DND-41 (cell line): ENCODE data around the gene DCAF10.

Experiments used
- ATAC-seq: fragments of 200-7000 bp; cut with Tn5 transposase; 3 replicates; pipeline ENCODE4 v1.9.1; 2021; ENCODE audit warnings: low read depth; ENCODE audit not compliant: insufficient read depth
- DNase-seq: peaks from one replicate; pipeline ENCODE4 v3.0.0-alpha.2; 2020
- H2AFZ ChIP-seq: 2 replicates; pipeline ENCODE4 v1.6.0; 2012; ENCODE audit warnings: low read depth, low read length
- H3K27ac ChIP-seq: 2 replicates; pipeline ENCODE4 v1.5.1; 2012; ENCODE audit warnings: low read length, inconsistent platforms
- H3K27me3 ChIP-seq: fragments of 200-600 bp; sonication (generic); 2 replicates; pipeline ENCODE4 v1.6.0; 2012; ENCODE audit warnings: low read length, mild to moderate bottlenecking, inconsistent platforms; ENCODE audit not compliant: insufficient read depth, poor library complexity
- H3K36me3 ChIP-seq: 2 replicates; pipeline ENCODE4 v1.5.1; 2012; ENCODE audit warnings: low read length, inconsistent platforms; ENCODE audit not compliant: insufficient read depth
- H3K4me1 ChIP-seq: 2 replicates; pipeline ENCODE4 v1.5.1; 2012; ENCODE audit warnings: mild to moderate bottlenecking, low read length; ENCODE audit not compliant: insufficient read depth
- H3K4me2 ChIP-seq: 2 replicates; pipeline ENCODE4 v1.6.0; 2012; ENCODE audit warnings: mild to moderate bottlenecking, moderate library complexity, low read length, inconsistent platforms; ENCODE audit not compliant: insufficient read depth
- H3K4me3 ChIP-seq, 2 experiments: fragments of 200-600 bp in 1 of 2; shearing (Covaris generic) in 1 of 2; 2 replicates each; pipeline ENCODE4 v1.5.1; 2012 to 2016; ENCODE audit warnings: inconsistent platforms in 2 of 2, low read length in 2 of 2, mild to moderate bottlenecking in 2 of 2, low read depth in 1 of 2, moderate library complexity in 1 of 2
- H3K79me2 ChIP-seq: 2 replicates; pipeline ENCODE4 v1.6.0; 2012; ENCODE audit warnings: low read length, inconsistent platforms; ENCODE audit not compliant: insufficient read depth
- H3K9ac ChIP-seq: 2 replicates; pipeline ENCODE4 v1.6.0; 2012; ENCODE audit warnings: low read depth, mild to moderate bottlenecking, inconsistent platforms, low read length, moderate library complexity
- H3K9me3 ChIP-seq: 2 replicates; pipeline ENCODE4 v1.5.1; 2012; ENCODE audit warnings: low read length, moderate library complexity, mild to moderate bottlenecking, inconsistent platforms; ENCODE audit not compliant: insufficient read depth, severe bottlenecking
- H4K20me1 ChIP-seq: 2 replicates; pipeline ENCODE4 v1.6.0; 2012; ENCODE audit warnings: low read length; ENCODE audit not compliant: insufficient read depth
- EZH2 ChIP-seq: IDR thresholded peaks from 3 replicates; pipeline ENCODE4 v1.6.1; 2012; ENCODE audit warnings: borderline replicate concordance, low read depth, mild to moderate bottlenecking, moderate library complexity, low read length, inconsistent platforms; ENCODE audit not compliant: severe bottlenecking
- TF ChIP-seq, protein P1 (sequence below): IDR thresholded peaks from 2 replicates; pipeline ENCODE4 v1.5.1; 2012; ENCODE audit warnings: borderline replicate concordance, low read length, moderate library complexity, mild to moderate bottlenecking; ENCODE audit not compliant: poor library complexity, severe bottlenecking; ENCODE audit errors: extremely low read depth

Gene DCAF10

DNA sequence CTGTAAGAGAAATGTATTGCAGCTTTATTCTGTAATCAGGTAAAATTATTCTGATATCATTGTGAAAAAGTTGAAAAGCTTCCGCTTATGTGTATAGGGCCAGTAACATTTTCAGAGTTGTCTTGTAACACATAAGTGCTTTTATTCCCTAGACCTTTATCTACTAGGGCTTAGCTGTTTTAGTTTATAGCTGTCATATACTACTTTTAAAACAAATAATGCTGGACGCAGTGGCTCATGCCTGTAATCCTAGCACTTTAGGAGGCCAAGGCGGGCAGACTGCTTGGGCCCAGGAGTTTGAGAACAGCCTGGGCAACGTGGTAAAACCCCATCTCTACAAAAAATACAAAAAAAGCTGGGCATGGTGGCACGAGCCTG lies 70.2 kb downstream of the DCAF10 start:
- Histone ChIP-seq H3K27me3 (no peaks in the 10 kb centered on the region), H4K20me1 (no peaks in the 10 kb centered on the region), H3K9ac (no peak overlapping the region), H2AFZ (no peak overlapping the region), H3K27ac (no peak overlapping the region), H3K36me3 (no peaks in the 10 kb centered on the region; the same call in 1 of the 2 replicates), H3K4me1 (no peaks in the 10 kb centered on the region), H3K79me2 (no peaks in the 10 kb centered on the region), H3K4me3 (no peak overlapping the region), H3K9me3 (no peaks in the 10 kb centered on the region), H3K4me2 (no peak overlapping the region)
- ATAC-seq (no peak), DNase-seq (no peak)
- TF ChIP-seq, protein P1, sequence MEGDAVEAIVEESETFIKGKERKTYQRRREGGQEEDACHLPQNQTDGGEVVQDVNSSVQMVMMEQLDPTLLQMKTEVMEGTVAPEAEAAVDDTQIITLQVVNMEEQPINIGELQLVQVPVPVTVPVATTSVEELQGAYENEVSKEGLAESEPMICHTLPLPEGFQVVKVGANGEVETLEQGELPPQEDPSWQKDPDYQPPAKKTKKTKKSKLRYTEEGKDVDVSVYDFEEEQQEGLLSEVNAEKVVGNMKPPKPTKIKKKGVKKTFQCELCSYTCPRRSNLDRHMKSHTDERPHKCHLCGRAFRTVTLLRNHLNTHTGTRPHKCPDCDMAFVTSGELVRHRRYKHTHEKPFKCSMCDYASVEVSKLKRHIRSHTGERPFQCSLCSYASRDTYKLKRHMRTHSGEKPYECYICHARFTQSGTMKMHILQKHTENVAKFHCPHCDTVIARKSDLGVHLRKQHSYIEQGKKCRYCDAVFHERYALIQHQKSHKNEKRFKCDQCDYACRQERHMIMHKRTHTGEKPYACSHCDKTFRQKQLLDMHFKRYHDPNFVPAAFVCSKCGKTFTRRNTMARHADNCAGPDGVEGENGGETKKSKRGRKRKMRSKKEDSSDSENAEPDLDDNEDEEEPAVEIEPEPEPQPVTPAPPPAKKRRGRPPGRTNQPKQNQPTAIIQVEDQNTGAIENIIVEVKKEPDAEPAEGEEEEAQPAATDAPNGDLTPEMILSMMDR: no peak
- TF ChIP-seq EZH2: no peak

DNA sequence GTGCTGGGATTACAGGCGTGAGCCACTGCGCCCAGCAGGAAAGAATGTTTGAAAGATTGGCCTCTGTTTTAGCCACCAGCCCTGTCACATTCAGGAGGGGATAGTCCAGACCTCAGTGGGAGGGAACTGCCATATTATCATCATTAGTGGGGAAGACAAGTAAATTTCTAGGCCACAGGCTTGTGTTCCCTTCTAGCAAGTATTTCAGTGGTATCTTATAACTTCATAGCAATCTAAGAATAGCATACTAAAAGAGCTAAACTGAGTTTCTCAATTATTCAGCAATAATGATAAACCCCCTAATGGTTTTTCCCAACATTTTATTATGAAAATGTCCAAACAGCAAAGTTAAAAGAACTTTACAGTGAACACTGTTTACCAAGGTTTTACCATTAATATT lies 73.4 kb downstream of the DCAF10 start:
- no peaks in the 10 kb centered on the region for H3K4me1 ChIP-seq
- no peak overlapping the region for H2AFZ ChIP-seq
- TF ChIP-seq EZH2: no peak
- TF ChIP-seq, protein P1: no peak
- ATAC-seq: no peak
- H3K27ac ChIP-seq: no peak overlapping the region
- H3K9ac ChIP-seq: no peak overlapping the region
- DNase-seq: no peak
- H3K27me3 ChIP-seq: no peaks in the 10 kb centered on the region
- no peak overlapping the region for H3K4me2 ChIP-seq
- H3K36me3 ChIP-seq: peaks cover 12% of the 10 kb centered on the region
- peaks cover 6% of the 10 kb centered on the region for H3K9me3 ChIP-seq
- H4K20me1 ChIP-seq: no peaks in the 10 kb centered on the region
- no peaks in the 10 kb centered on the region for H3K79me2 ChIP-seq
- no peak overlapping the region for H3K4me3 ChIP-seq

DNA sequence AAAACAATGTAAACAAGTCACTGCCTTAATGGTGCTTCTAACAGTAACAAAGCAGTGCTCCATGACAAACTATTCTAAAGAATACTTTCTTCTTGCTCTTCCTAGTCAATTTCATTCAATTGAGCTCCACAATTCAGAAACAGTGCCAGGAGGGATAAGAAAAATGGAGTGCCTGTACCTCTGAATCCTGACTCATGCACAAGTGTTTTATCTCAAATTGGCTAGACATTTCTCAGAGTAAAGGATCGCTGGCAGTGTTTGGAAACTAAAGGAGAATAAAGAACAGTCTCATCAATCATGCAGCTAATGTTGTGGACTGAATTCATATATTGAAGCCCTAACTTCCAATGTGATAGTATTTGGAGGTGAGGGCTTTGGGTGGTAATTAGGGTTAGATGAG lies 75.8 kb downstream of the DCAF10 start:
- Histone ChIP-seq H3K9ac (no peak overlapping the region), H3K4me3 (no peak overlapping the region), H3K36me3 (peaks cover 17% of the 10 kb centered on the region), H3K27me3 (no peaks in the 10 kb centered on the region), H3K27ac (no peak overlapping the region), H3K79me2 (no peaks in the 10 kb centered on the region), H4K20me1 (no peaks in the 10 kb centered on the region), H3K4me1 (no peaks in the 10 kb centered on the region), H2AFZ (no peak overlapping the region), H3K4me2 (no peak overlapping the region), H3K9me3 (peaks cover 6% of the 10 kb centered on the region)
- DNase-seq (no peak), ATAC-seq (no peak)
- TF ChIP-seq, protein P1: no peak
- TF ChIP-seq EZH2: no peak
